GM21529 (cell line): ENCODE measurements around the gene CNTN4.
"Not testable (repeated sequence)": the region's sequence is repeated elsewhere in the genome, so short reads cannot be mapped to it uniquely, and the experiment has no call there.

Experiments used
- ATAC-seq: cut with Tn5 transposase; IDR thresholded peaks from one replicate; pipeline ENCODE4 v1.9.1; 2021; ENCODE audit not compliant: unreplicated experiment

The CNTN4 gene

GRCh38 chr3:2883283-2883682 lies 784.6 kb downstream of the CNTN4 start:
- ATAC-seq = no peak

GRCh38 chr3:2888592-2888991 lies 789.9 kb downstream of the CNTN4 start:
- ATAC-seq = no peak

GRCh38 chr3:2889736-2890135 lies 791.1 kb downstream of the CNTN4 start:
- ATAC-seq = no peak

GRCh38 chr3:2896308-2896939 lies 797.8 kb downstream of the CNTN4 start:
- no peak for ATAC-seq

- ATAC-seq = no peak
Observed at GRCh38 chr3:2897821-2898220, 799.2 kb downstream of the CNTN4 start.

- no peak for ATAC-seq
Observed at GRCh38 chr3:2898591-2899353, 800.1 kb downstream of the CNTN4 start.

GRCh38 chr3:2904054-2904453 lies 805.4 kb downstream of the CNTN4 start:
- ATAC-seq = no peak

GRCh38 chr3:2908693-2909351 lies 810.2 kb downstream of the CNTN4 start:
- no peak for ATAC-seq

- ATAC-seq = no peak
Observed at GRCh38 chr3:2910997-2911396, 812.3 kb downstream of the CNTN4 start.

GRCh38 chr3:2915826-2916225 lies 817.2 kb downstream of the CNTN4 start:
- ATAC-seq = no peak

GRCh38 chr3:2916640-2917039 lies 818.0 kb downstream of the CNTN4 start:
- ATAC-seq = not testable (repeated sequence)

GRCh38 chr3:2920103-2920502 lies 821.4 kb downstream of the CNTN4 start:
- ATAC-seq = no peak

GRCh38 chr3:2921452-2921851 lies 822.8 kb downstream of the CNTN4 start:
- no peak for ATAC-seq

GRCh38 chr3:2921903-2922302 lies 823.2 kb downstream of the CNTN4 start:
- peak; percentile 85 for ATAC-seq

- no peak for ATAC-seq
Observed at GRCh38 chr3:2923390-2923789, 824.7 kb downstream of the CNTN4 start.

GRCh38 chr3:2927259-2927658 lies 828.6 kb downstream of the CNTN4 start:
- ATAC-seq = peak; percentile 55

- no peak for ATAC-seq
Observed at GRCh38 chr3:2929574-2929973, 830.9 kb downstream of the CNTN4 start.

GRCh38 chr3:2931265-2931664 lies 832.6 kb downstream of the CNTN4 start:
- ATAC-seq = no peak

GRCh38 chr3:2934541-2934940 lies 835.9 kb downstream of the CNTN4 start:
- no peak for ATAC-seq

- no peak for ATAC-seq
Observed at GRCh38 chr3:2937055-2937454, 838.4 kb downstream of the CNTN4 start.

- no peak for ATAC-seq
Observed at GRCh38 chr3:2937592-2937991, 838.9 kb downstream of the CNTN4 start.

GRCh38 chr3:2938711-2939110 lies 840.0 kb downstream of the CNTN4 start:
- no peak for ATAC-seq
